ENCODE data around the gene VDR. TPM values are rescaled to one million over a fixed set of nuclear protein-coding genes. Genes with fewer than 3 reads are reported as not detected.
"Not testable (repeated sequence)": the region's sequence is repeated elsewhere in the genome, so short reads cannot be mapped to it uniquely, and the experiment has no call there.

Gene VDR
- total RNA-seq, 1 donor from 2014 or later = 6.7 TPM

- TF ChIP-seq CTCF (conservative IDR thresholded peaks at IDR 0.05; ENCODE audit: low read depth, low read length) = no peak
- no peak overlapping the region for H3K4me3 ChIP-seq (ENCODE audit: low read depth, low read length)
- DNase-seq (ENCODE audit: low read depth) = no peak
These were observed 59.7 kb downstream of the VDR start for GRCh38 chr12:47845081-47845480.

- TF ChIP-seq CTCF (conservative IDR thresholded peaks at IDR 0.05; ENCODE audit: low read depth, low read length) = no peak
- DNase-seq (ENCODE audit: low read depth) = no peak
These were observed 60.4 kb downstream of the VDR start for GRCh38 chr12:47844264-47845019.

GRCh38 chr12:47843226-47843980 lies 61.4 kb downstream of the VDR start:
- TF ChIP-seq CTCF (conservative IDR thresholded peaks at IDR 0.05; ENCODE audit: low read depth, low read length) = no peak
- no peak for DNase-seq (ENCODE audit: low read depth)
- no peak overlapping the region for H3K4me3 ChIP-seq (ENCODE audit: low read depth, low read length)

More at GRCh38 chr12:47844264-47845019, 60.4 kb downstream of the VDR start:
- no peak overlapping the region for H3K4me3 ChIP-seq (ENCODE audit: low read depth, low read length)

- DNase-seq (ENCODE audit: low read depth); H3K4me3 ChIP-seq (ENCODE audit: low read depth, low read length): not testable (repeated sequence)
These were observed 62.3 kb downstream of the VDR start for GRCh38 chr12:47842543-47842942.

- no peak overlapping the region for H3K4me3 ChIP-seq (ENCODE audit: low read depth, low read length)
- DNase-seq (ENCODE audit: low read depth) = no peak
These were observed 62.9 kb downstream of the VDR start for GRCh38 chr12:47841910-47842309.

GRCh38 chr12:47841501-47841900 lies 63.3 kb downstream of the VDR start:
- H3K4me3 ChIP-seq (ENCODE audit: low read depth, low read length) = no peak overlapping the region
- TF ChIP-seq CTCF (conservative IDR thresholded peaks at IDR 0.05; ENCODE audit: low read depth, low read length) = no peak
- DNase-seq (ENCODE audit: low read depth) = no peak

More at GRCh38 chr12:47841910-47842309, 62.9 kb downstream of the VDR start:
- no peak for TF ChIP-seq CTCF (conservative IDR thresholded peaks at IDR 0.05; ENCODE audit: low read depth, low read length)

GRCh38 chr12:47840571-47840970 lies 64.2 kb downstream of the VDR start:
- TF ChIP-seq CTCF (conservative IDR thresholded peaks at IDR 0.05; ENCODE audit: low read depth, low read length) = no peak
- DNase-seq (ENCODE audit: low read depth) = no peak
- H3K4me3 ChIP-seq (ENCODE audit: low read depth, low read length) = no peak overlapping the region
